CD8-positive, alpha-beta memory T cell (primary cell): Measurements from ENCODE around the gene GPR55. TPM values are rescaled to one million over a fixed set of nuclear protein-coding genes. Genes with fewer than 3 reads are reported as not detected.

Source experiments
- CTCF ChIA-PET: fragments of 350-600 bp; sonication (Branson Sonifier 250); formaldehyde crosslinking; loops from one replicate; lab custom pipeline; 2021; ENCODE audit warnings: antibody characterized with exemption; lab: Charles Lee
- POLR2A ChIA-PET: fragments of 350-600 bp; sonication (Branson Sonifier 250); formaldehyde crosslinking; loops from one replicate; lab custom pipeline; 2021; ENCODE audit warnings: antibody characterized with exemption; lab: Charles Lee
- DNase-seq, 5 donors: peaks; one replicate each; pipeline versions ENCODE4 v3.0.0 to v3.0.0-alpha.2; 2020 to 2022; ENCODE audit warnings: mixed read lengths in 1 of 5
- H3K27ac ChIP-seq: one replicate; pipeline ENCODE4 v1.7.0; 2013; ENCODE audit warnings: low read depth, mild to moderate bottlenecking, low read length, moderate library complexity
- H3K27me3 ChIP-seq: 2 replicates; pipeline ENCODE4 v1.7.0; 2013; ENCODE audit warnings: low read length, mild to moderate bottlenecking; ENCODE audit not compliant: insufficient read depth, poor library complexity, severe bottlenecking
- H3K36me3 ChIP-seq: 2 replicates; pipeline ENCODE4 v1.7.0; 2013; ENCODE audit warnings: mild to moderate bottlenecking, low read length, moderate library complexity; ENCODE audit not compliant: insufficient read depth
- H3K4me1 ChIP-seq: 2 replicates; pipeline ENCODE4 v1.7.0; 2013; ENCODE audit warnings: mild to moderate bottlenecking, low read length, moderate library complexity; ENCODE audit not compliant: insufficient read depth
- H3K4me3 ChIP-seq: 2 replicates; pipeline ENCODE4 v1.7.0; 2013; ENCODE audit warnings: mild to moderate bottlenecking, low read length
- H3K9me3 ChIP-seq: 2 replicates; pipeline ENCODE4 v1.7.0; 2013; ENCODE audit warnings: mild to moderate bottlenecking, low read length
- H3K27ac Mint-ChIP-seq, 8 donors: one replicate each; pipeline ENCODE4 v1.8.0; 2020 to 2021; ENCODE audit warnings: mixed read lengths in 8 of 8, mild to moderate bottlenecking in 6 of 8, inconsistent platforms in 3 of 8, moderate library complexity in 3 of 8
- H3K27me3 Mint-ChIP-seq, 2 donors: one replicate each; pipeline ENCODE4 v1.8.0; 2020 to 2021; ENCODE audit warnings: mixed read lengths in 2 of 2, mild to moderate bottlenecking in 1 of 2, moderate library complexity in 1 of 2
- H3K36me3 Mint-ChIP-seq, 3 donors: one replicate each; pipeline ENCODE4 v1.8.0; 2020 to 2021; ENCODE audit warnings: mixed read lengths in 3 of 3, inconsistent platforms in 1 of 3, mild to moderate bottlenecking in 1 of 3
- H3K4me1 Mint-ChIP-seq, 3 donors: one replicate each; pipeline ENCODE4 v1.8.0; 2020 to 2021; ENCODE audit warnings: mixed read lengths in 3 of 3, inconsistent platforms in 1 of 3, mild to moderate bottlenecking in 1 of 3
- H3K4me3 Mint-ChIP-seq, 7 donors: one replicate each; pipeline ENCODE4 v1.8.0; 2020 to 2021; ENCODE audit warnings: mixed read lengths in 7 of 7, mild to moderate bottlenecking in 6 of 7, moderate library complexity in 4 of 7, inconsistent platforms in 2 of 7
- H3K9me3 Mint-ChIP-seq, 5 donors: one replicate each; pipeline ENCODE4 v1.8.0; 2020 to 2022; ENCODE audit warnings: mixed read lengths in 5 of 5, mild to moderate bottlenecking in 3 of 5, moderate library complexity in 2 of 5, inconsistent platforms in 1 of 5
- polyA plus RNA-seq: library from polyadenylated mRNA; unstranded; fragments of 300-500 nt; fragmentation: Illumina TruSeq; gene quantifications from one replicate; pipeline ENCODE4 v1.2.3, GENCODE V29; 2021
- total RNA-seq, 2 experiments: library from RNA; stranded (reverse); gene quantifications; one replicate each; pipeline ENCODE4 v1.2.3, GENCODE V29; 2021

GPR55 gene
- total and polyA plus RNA-seq, 3 experiments from 2014 or later: 3.5 to 11.6 (median 11.1) TPM

DNA sequence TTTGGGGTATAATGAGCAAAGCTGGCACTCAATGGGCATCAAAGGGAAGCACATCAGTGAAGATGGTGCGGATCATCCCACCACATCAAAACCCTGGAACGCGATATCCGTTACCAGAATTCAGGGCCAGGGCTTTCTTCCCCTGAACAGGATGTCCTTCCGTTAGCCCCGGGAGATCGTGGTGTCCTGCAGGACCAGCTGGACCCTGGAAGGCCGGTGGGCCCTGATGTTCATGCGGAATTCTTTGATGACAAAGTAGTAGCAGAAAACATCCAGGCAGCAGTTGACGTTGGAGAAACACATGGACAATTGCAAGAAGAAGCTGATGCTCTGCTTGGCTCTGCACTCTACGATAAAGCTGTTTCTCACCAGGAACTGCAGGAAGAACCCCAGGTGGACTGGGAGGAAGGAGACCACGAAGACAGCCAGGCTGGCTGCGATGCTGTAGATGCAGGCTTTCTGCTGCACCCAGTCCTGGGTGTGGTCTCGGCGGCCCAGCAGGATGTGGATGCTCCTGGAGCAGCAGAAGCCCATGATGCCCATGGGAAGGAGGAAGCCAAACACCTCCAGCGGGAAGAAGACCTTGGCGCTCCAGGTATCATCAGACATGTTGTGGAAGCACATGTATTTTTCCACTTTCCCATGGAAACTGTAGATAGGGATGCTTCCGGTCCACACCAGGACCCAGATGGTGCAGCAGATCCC is 15.0 kb downstream of the GPR55 start:
- Mint-ChIP-seq H3K36me3 (peaks cover 3 to 49% (median 4%) of the 10 kb centered on the region in 3 donors), H3K27me3 (peaks cover 3 to 10% of the 10 kb centered on the region in 2 donors), H3K4me3 (no peak overlapping the region), H3K9me3 (no peaks in the 10 kb centered on the region), H3K27ac (peak overlapping the region in 1 of 8 donors; percentile 40), H3K4me1 (peaks cover 25 to 73% (median 54%) of the 10 kb centered on the region in 3 donors)
- CTCF ChIA-PET: interaction anchor here (0.6 to 13.8 kb wide), 2 partner anchors 76 to 77 kb away, joined by 3 to 129 read pairs; no protein-coding TSS in a partner anchor
- Histone ChIP-seq H3K27ac (no peak overlapping the region), H3K9me3 (no peaks in the 10 kb centered on the region), H3K27me3 (no peaks in the 10 kb centered on the region), H3K4me3 (no peak overlapping the region), H3K4me1 (peaks cover 14% of the 10 kb centered on the region), H3K36me3 (no peaks in the 10 kb centered on the region)
- POLR2A ChIA-PET: no interaction called here
- no peak for DNase-seq

GRCh38 chr2:230908595-230909191 is 16.3 kb downstream of the GPR55 start:
- H3K4me3 ChIP-seq: no peak overlapping the region
- H3K9me3 ChIP-seq: no peaks in the 10 kb centered on the region
- POLR2A ChIA-PET: no interaction called here
- peaks cover 3 to 44% (median 4%) of the 10 kb centered on the region in 3 donors for H3K36me3 Mint-ChIP-seq
- peaks cover 25 to 69% (median 59%) of the 10 kb centered on the region in 3 donors for H3K4me1 Mint-ChIP-seq
- H3K27ac Mint-ChIP-seq: peak overlapping the region in 4 of 8 donors; percentile 39 to 88 (median 52)
- peak overlapping the region in 1 of 7 donors; percentile 10 for H3K4me3 Mint-ChIP-seq
- no peaks in the 10 kb centered on the region for H3K27me3 ChIP-seq
- no peak overlapping the region for H3K27ac ChIP-seq
- CTCF ChIA-PET: interaction anchor here (1.9 to 13.8 kb wide), 2 partner anchors 15 to 77 kb away, joined by 7 to 129 read pairs; partner anchors contain the start of gene GPR55
- no peaks in the 10 kb centered on the region for H3K9me3 Mint-ChIP-seq
- no peak for DNase-seq
- H3K27me3 Mint-ChIP-seq: peaks cover 0 to 7% of the 10 kb centered on the region in 2 donors
- peaks cover 18% of the 10 kb centered on the region for H3K4me1 ChIP-seq
- no peaks in the 10 kb centered on the region for H3K36me3 ChIP-seq

GRCh38 chr2:230908092-230908594 is 16.9 kb downstream of the GPR55 start:
- Histone ChIP-seq H3K4me3 (no peak overlapping the region), H3K4me1 (peaks cover 18% of the 10 kb centered on the region), H3K27me3 (no peaks in the 10 kb centered on the region), H3K9me3 (no peaks in the 10 kb centered on the region), H3K27ac (no peak overlapping the region), H3K36me3 (no peaks in the 10 kb centered on the region)
- CTCF ChIA-PET: interaction anchor here (1.9 to 13.8 kb wide), 2 partner anchors 16 to 78 kb away, joined by 7 to 129 read pairs; partner anchors contain the start of gene GPR55
- peaks cover 0 to 5% of the 10 kb centered on the region in 2 donors for H3K27me3 Mint-ChIP-seq
- peak overlapping the region in 2 of 7 donors; percentile 10 to 33 for H3K4me3 Mint-ChIP-seq
- POLR2A ChIA-PET: no interaction called here
- H3K9me3 Mint-ChIP-seq: no peaks in the 10 kb centered on the region
- peaks cover 23 to 66% (median 54%) of the 10 kb centered on the region in 3 donors for H3K4me1 Mint-ChIP-seq
- peaks cover 0 to 44% (median 0%) of the 10 kb centered on the region in 3 donors for H3K36me3 Mint-ChIP-seq
- DNase-seq: no peak
- peak overlapping the region in 3 of 8 donors; percentile 17 to 63 (median 39) for H3K27ac Mint-ChIP-seq

DNA sequence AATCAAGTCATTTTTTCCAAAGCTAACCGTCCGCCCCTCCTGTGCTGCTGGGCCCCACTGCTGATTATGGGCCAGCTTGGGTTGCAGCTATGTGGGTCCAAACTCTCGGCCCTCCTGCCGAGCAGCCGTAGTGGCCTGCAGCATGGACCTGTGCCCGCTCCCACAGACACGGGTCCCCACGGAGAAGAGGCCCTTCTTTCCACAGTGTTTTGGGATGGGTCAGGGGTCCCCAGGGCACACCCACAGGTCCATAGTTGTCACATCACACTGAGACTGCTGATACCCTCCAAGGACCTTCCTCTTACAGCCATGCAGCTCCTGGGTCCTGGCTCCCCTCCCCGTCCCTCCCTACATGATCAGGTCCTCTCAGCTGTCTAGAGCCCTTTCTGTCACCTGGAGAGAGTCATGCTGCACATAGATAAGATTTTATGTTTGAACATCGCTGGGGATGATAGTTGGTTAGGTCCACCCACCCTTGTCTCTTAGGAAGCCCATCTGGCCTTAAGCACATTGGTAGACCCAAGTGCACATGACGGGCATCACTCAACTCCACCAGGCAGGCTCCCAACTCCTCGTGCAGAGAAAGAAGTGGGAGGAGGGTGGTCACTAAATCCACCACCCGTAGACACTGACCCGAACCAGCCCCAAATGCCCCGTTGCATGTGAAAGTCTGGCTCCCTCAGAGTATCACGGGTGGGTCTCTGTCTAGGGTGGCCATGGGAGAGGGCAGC is 17.5 kb downstream of the GPR55 start:
- POLR2A ChIA-PET: no interaction called here
- H3K4me1 ChIP-seq: peaks cover 18% of the 10 kb centered on the region
- CTCF ChIA-PET: interaction anchor here (0.8 to 13.8 kb wide), 3 partner anchors 16 to 145 kb away, joined by 3 to 129 read pairs (median 7); partner anchors contain the start of gene GPR55
- no peaks in the 10 kb centered on the region for H3K27me3 ChIP-seq
- H3K36me3 Mint-ChIP-seq: peaks cover 0 to 44% (median 0%) of the 10 kb centered on the region in 3 donors
- H3K27ac Mint-ChIP-seq: peak overlapping the region in 1 of 8 donors; percentile 24
- no peak overlapping the region for H3K27ac ChIP-seq
- no peak overlapping the region for H3K4me3 Mint-ChIP-seq
- H3K9me3 Mint-ChIP-seq: no peaks in the 10 kb centered on the region
- DNase-seq: no peak
- peaks cover 23 to 71% (median 54%) of the 10 kb centered on the region in 3 donors for H3K4me1 Mint-ChIP-seq
- H3K27me3 Mint-ChIP-seq: peaks cover 0 to 5% of the 10 kb centered on the region in 2 donors
- no peaks in the 10 kb centered on the region for H3K9me3 ChIP-seq
- no peaks in the 10 kb centered on the region for H3K36me3 ChIP-seq
- H3K4me3 ChIP-seq: no peak overlapping the region

DNA sequence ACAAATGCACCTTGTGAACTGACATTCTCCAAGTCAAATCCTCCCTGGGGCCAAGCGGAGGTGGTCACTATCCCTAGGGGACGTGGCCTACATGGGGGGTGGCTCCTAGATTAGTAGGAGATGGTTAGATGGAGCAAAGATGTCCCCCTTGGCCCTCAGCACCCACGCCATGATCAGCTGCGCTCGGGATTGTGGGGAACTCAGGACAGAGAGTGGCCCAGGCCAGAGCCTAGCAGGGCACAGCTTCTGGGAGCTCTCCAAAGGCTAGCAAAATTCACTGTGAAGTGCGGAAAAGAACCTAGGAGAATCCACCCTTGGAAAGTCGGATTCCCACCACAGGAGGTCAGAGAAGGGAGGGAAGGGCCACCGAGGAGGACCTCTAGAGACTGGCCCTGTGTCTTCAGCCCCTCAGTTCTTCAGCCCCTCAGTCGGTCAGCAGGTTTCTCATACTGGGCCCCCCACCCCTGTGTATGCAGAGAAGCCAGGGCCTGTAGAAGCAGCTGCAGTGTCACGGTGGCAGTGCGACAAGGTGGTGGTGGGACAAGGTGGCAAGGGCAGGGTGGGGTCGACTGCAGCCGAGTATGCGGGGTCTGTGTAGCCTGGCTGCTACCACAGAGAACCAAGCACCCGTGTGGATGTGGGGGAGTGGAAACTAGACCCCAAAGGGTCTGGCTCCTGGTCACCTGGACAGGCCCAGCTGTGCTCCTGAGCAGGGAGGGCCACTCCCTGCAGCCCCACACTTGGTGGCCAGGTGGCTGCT is 18.4 kb downstream of the GPR55 start:
- no peak overlapping the region for H3K4me3 ChIP-seq
- H3K27me3 ChIP-seq: no peaks in the 10 kb centered on the region
- Mint-ChIP-seq H3K27ac (peak overlapping the region in 2 of 8 donors; percentile 37 to 70), H3K27me3 (peaks cover 0 to 4% of the 10 kb centered on the region in 2 donors), H3K9me3 (no peaks in the 10 kb centered on the region), H3K4me3 (no peak overlapping the region), H3K4me1 (peaks cover 23 to 76% (median 54%) of the 10 kb centered on the region in 3 donors), H3K36me3 (peaks cover 0 to 44% (median 0%) of the 10 kb centered on the region in 3 donors)
- H3K4me1 ChIP-seq: peaks cover 18% of the 10 kb centered on the region
- H3K36me3 ChIP-seq: no peaks in the 10 kb centered on the region
- ChIA-PET CTCF (interaction anchor here (0.8 to 13.8 kb wide), 6 partner anchors 17 to 146 kb away, joined by 3 to 129 read pairs (median 6); partner anchors contain the start of gene GPR55), POLR2A (interaction anchor here (1.1 kb wide), 1 partner anchor 40 kb away, joined by 3 read pairs; no protein-coding TSS in a partner anchor)
- H3K9me3 ChIP-seq: no peaks in the 10 kb centered on the region
- no peak overlapping the region for H3K27ac ChIP-seq
- no peak for DNase-seq

GRCh38 chr2:230905448-230906421 is 19.3 kb downstream of the GPR55 start:
- Histone ChIP-seq H3K4me1 (peaks cover 18% of the 10 kb centered on the region), H3K4me3 (no peak overlapping the region), H3K36me3 (no peaks in the 10 kb centered on the region), H3K27ac (no peak overlapping the region), H3K9me3 (no peaks in the 10 kb centered on the region), H3K27me3 (no peaks in the 10 kb centered on the region)
- CTCF ChIA-PET: interaction anchor here (1.0 to 13.8 kb wide), 8 partner anchors 8 to 80 kb away, joined by 3 to 129 read pairs (median 5); partner anchors contain the start of gene GPR55
- peak overlapping the region in 5 of 8 donors; percentile 37 to 83 (median 57) for H3K27ac Mint-ChIP-seq
- DNase-seq: peak; percentile 26 to 90 (median 67)
- peaks cover 23 to 67% (median 46%) of the 10 kb centered on the region in 3 donors for H3K4me1 Mint-ChIP-seq
- H3K9me3 Mint-ChIP-seq: no peaks in the 10 kb centered on the region
- H3K27me3 Mint-ChIP-seq: peaks cover 3 to 4% of the 10 kb centered on the region in 2 donors
- POLR2A ChIA-PET: interaction anchor here (0.7 to 1.1 kb wide), 3 partner anchors 18 to 79 kb away, joined by 3 to 4 read pairs (median 3); no protein-coding TSS in a partner anchor
- H3K36me3 Mint-ChIP-seq: peaks cover 0 to 39% (median 0%) of the 10 kb centered on the region in 3 donors
- peak overlapping the region in 2 of 7 donors; percentile 10 to 34 for H3K4me3 Mint-ChIP-seq
